SK-N-SH (cell line): Measurements from ENCODE around the gene NIN. TPM values are rescaled to one million over a fixed set of nuclear protein-coding genes. Genes with fewer than 3 reads are reported as not detected.

Experiments used
- CTCF ChIA-PET: fragments of 300-600, 350-600 bp; formaldehyde crosslinking; extraction: SDS; loops from one replicate; lab custom pipeline; 2021; lab: Yijun Ruan, JAX
- POLR2A ChIA-PET: fragments of 350-600 bp; sonication (Branson Sonifier 250); formaldehyde crosslinking; extraction: SDS; loops from one replicate; lab custom pipeline; 2020; ENCODE audit warnings: antibody characterized with exemption, inconsistent platforms; lab: Yijun Ruan, JAX
- DNase-seq: peaks from one replicate; pipeline ENCODE4 v3.0.0; 2012
- H2AFZ ChIP-seq: fragments of 200-600 bp; sonication (generic); 2 replicates; pipeline ENCODE4 v1.8.1; 2016; ENCODE audit warnings: antibody characterized with exemption, mild to moderate bottlenecking, low read depth
- H3F3A ChIP-seq: fragments of 200-600 bp; sonication (generic); replicated peaks from 2 replicates; pipeline ENCODE3; 2016; ENCODE audit warnings: antibody characterized with exemption, mild to moderate bottlenecking; ENCODE audit not compliant: insufficient read depth
- H3K27ac ChIP-seq, 2 experiments: fragments of 200-500 bp in 1 of 2; fragments of 200-600 bp in 1 of 2; sonication (Bioruptor generic) in 1 of 2; sonication (generic), shearing (Covaris generic) in 1 of 2; 2 replicates each; pipeline versions ENCODE4 v1.5.1 to v1.6.1; 2014 to 2016; ENCODE audit warnings: low read depth in 2 of 2, inconsistent platforms in 1 of 2, low read length in 1 of 2, mild to moderate bottlenecking in 1 of 2, mixed read lengths in 1 of 2
- H3K27me3 ChIP-seq: fragments of 200-600 bp; sonication (generic), shearing (Covaris generic); 2 replicates; pipeline ENCODE4 v1.6.1; 2016; ENCODE audit warnings: mixed run types; ENCODE audit not compliant: insufficient read depth
- H3K36me3 ChIP-seq, 2 experiments: fragments of 200-500 bp in 1 of 2; fragments of 200-600 bp in 1 of 2; sonication (Bioruptor generic) in 1 of 2; sonication (generic) in 1 of 2; replicated peaks in 1 of 2; 2 replicates each; pipeline versions ENCODE3 to v1.5.1; 2014 to 2016; ENCODE audit warnings: low read length in 1 of 2, mild to moderate bottlenecking in 1 of 2; ENCODE audit not compliant: insufficient read depth in 2 of 2, control insufficient read depth in 1 of 2
- H3K4me1 ChIP-seq, 2 experiments: fragments of 200-500 bp in 1 of 2; fragments of 200-600 bp in 1 of 2; sonication (Bioruptor generic) in 1 of 2; sonication (generic), shearing (Covaris generic) in 1 of 2; 2 replicates each; pipeline versions ENCODE4 v1.5.1 to v1.6.1; 2014 to 2016; ENCODE audit warnings: low read depth in 1 of 2, low read length in 1 of 2, mixed run types in 1 of 2; ENCODE audit not compliant: insufficient read depth in 2 of 2, control insufficient read depth in 1 of 2
- H3K4me2 ChIP-seq: fragments of 200-600 bp; sonication (generic), shearing (Covaris generic); 2 replicates; pipeline ENCODE4 v1.6.1; 2017; ENCODE audit warnings: mixed run types
- H3K4me3 ChIP-seq, 2 experiments: fragments of 200-500 bp in 1 of 2; fragments of 200-600 bp in 1 of 2; sonication (Bioruptor generic) in 1 of 2; sonication (generic), shearing (Covaris generic) in 1 of 2; 2 replicates each; pipeline versions ENCODE4 v1.5.1 to v1.8.1; 2014 to 2016; ENCODE audit warnings: low read depth in 2 of 2, inconsistent platforms in 1 of 2, low read length in 1 of 2, mild to moderate bottlenecking in 1 of 2, mixed read lengths in 1 of 2, moderate library complexity in 1 of 2
- H3K79me2 ChIP-seq: fragments of 200-600 bp; sonication (generic); 2 replicates; pipeline ENCODE4 v1.8.1; 2017; ENCODE audit warnings: mild to moderate bottlenecking; ENCODE audit not compliant: insufficient read depth
- H3K9ac ChIP-seq: fragments of 200-600 bp; sonication (generic); 2 replicates; pipeline ENCODE4 v1.6.1; 2017; ENCODE audit warnings: mixed run types
- H3K9me2 ChIP-seq: fragments of 200-600 bp; sonication (generic); 2 replicates; pipeline ENCODE4 v1.6.1; 2017; ENCODE audit warnings: mixed run types
- H3K9me3 ChIP-seq: fragments of 200-600 bp; sonication (generic); 2 replicates; pipeline ENCODE4 v1.6.1; 2017; ENCODE audit warnings: mixed run types, mild to moderate bottlenecking, moderate library complexity
- H4K20me1 ChIP-seq: fragments of 200-600 bp; sonication (generic); 2 replicates; pipeline ENCODE4 v1.6.1; 2017; ENCODE audit warnings: mild to moderate bottlenecking, mixed run types; ENCODE audit not compliant: insufficient read depth
- EZH2phosphoT487 ChIP-seq: fragments of 200-600 bp; sonication (generic); IDR thresholded peaks from 2 replicates; pipeline ENCODE4 v1.6.1; 2017; ENCODE audit warnings: low read depth, mixed run types, mild to moderate bottlenecking, antibody characterized with exemption, moderate library complexity, borderline replicate concordance
- IRF3 ChIP-seq: fragments of 150-350 bp; IDR thresholded peaks from 2 replicates; pipeline ENCODE4 v1.6.1; 2016; ENCODE audit warnings: mild to moderate bottlenecking, low read depth, low read length
- MAX ChIP-seq: IDR thresholded peaks from 2 replicates; pipeline ENCODE4 v1.4.0; 2012; ENCODE audit warnings: low read depth
- NFIC ChIP-seq: IDR thresholded peaks from 2 replicates; pipeline ENCODE4 v1.4.0; 2012; ENCODE audit warnings: borderline replicate concordance
- NRF1 ChIP-seq: IDR thresholded peaks from 2 replicates; pipeline ENCODE4 v1.6.1; 2012; ENCODE audit warnings: low read depth, mild to moderate bottlenecking, low read length
- PBX3 ChIP-seq: IDR thresholded peaks from 2 replicates; pipeline ENCODE4; 2012
- TEAD4 ChIP-seq: IDR thresholded peaks from 2 replicates; pipeline ENCODE4 v1.4.0; 2012; ENCODE audit warnings: mild to moderate bottlenecking, borderline replicate concordance; ENCODE audit not compliant: insufficient read depth
- USF1 ChIP-seq: IDR thresholded peaks from 2 replicates; pipeline ENCODE4 v1.4.0; 2012; ENCODE audit warnings: low read depth, borderline replicate concordance
- ZBTB33 ChIP-seq: IDR thresholded peaks from 2 replicates; pipeline ENCODE4 v1.4.0; 2012; ENCODE audit warnings: low read depth, borderline replicate concordance
- WGBS: methylation state at CpG from one replicate; pipeline ENCODE4 v1.1.6; 2017; ENCODE audit warnings: low lambda C conversion rate; 5-methylcytosine and 5-hydroxymethylcytosine counted together
- polyA plus RNA-seq, 3 experiments: library from polyadenylated mRNA; depleted of rRNA; stranded (reverse); fragments of >200 nt; gene quantifications; 2 replicates each; pipeline ENCODE4 v1.2.3, GENCODE V29; 2012

NIN gene
- polyA plus RNA-seq, 1 of the 3 experiments (the other 2 are of a cell fraction) = 10.0 TPM

GRCh38 chr14:50758945-50759344 lies 72.0 kb downstream of the NIN start (continued):
- TF ChIP-seq USF1 = no peak
- TF ChIP-seq IRF3 = no peak
- TF ChIP-seq NFIC = no peak
- TF ChIP-seq PBX3 = no peak
- no peak for TF ChIP-seq TEAD4
- TF ChIP-seq EZH2phosphoT487 = no peak
- TF ChIP-seq MAX = no peak

GRCh38 chr14:50758305-50758704 lies 72.7 kb downstream of the NIN start:
- CTCF ChIA-PET = interaction anchor here (1.0 to 1.5 kb wide), 5 partner anchors 16 to 139 kb away, joined by 3 to 4 read pairs (median 3); no protein-coding TSS in a partner anchor
- Histone ChIP-seq H3K4me2 (no peak overlapping the region), H3F3A (peaks cover 7% of the 10 kb centered on the region), H3K79me2 (peaks cover 8% of the 10 kb centered on the region; the same call in 1 of the 2 replicates), H3K9me3 (no peaks in the 10 kb centered on the region), H4K20me1 (no peaks in the 10 kb centered on the region), H3K9ac (no peak overlapping the region), H3K27ac (no peak overlapping the region), H3K4me1 (peaks cover 0 to 7% of the 10 kb centered on the region in 2 experiments; a peak in 3 of 4 replicates), H3K9me2 (no peaks in the 10 kb centered on the region), H3K36me3 (peaks cover 65 to 81% of the 10 kb centered on the region in 2 experiments), H3K4me3 (no peak overlapping the region), H2AFZ (no peak overlapping the region), H3K27me3 (no peaks in the 10 kb centered on the region)
- DNase-seq = no peak
- POLR2A ChIA-PET = no interaction called here
- TF ChIP-seq NRF1 (no peak), ZBTB33 (no peak)
- 94% methylated on average over 7 of the region's 7 CpGs for WGBS
